GM18861 (cell line): ENCODE results near the gene GPRIN3.
"Not testable (repeated sequence)": the region's sequence is repeated elsewhere in the genome, so short reads cannot be mapped to it uniquely, and the experiment has no call there.

Experiments used
- ATAC-seq: cut with Tn5 transposase; IDR thresholded peaks from one replicate; pipeline ENCODE4 v1.9.1; 2021; ENCODE audit not compliant: unreplicated experiment

The GPRIN3 gene

DNA sequence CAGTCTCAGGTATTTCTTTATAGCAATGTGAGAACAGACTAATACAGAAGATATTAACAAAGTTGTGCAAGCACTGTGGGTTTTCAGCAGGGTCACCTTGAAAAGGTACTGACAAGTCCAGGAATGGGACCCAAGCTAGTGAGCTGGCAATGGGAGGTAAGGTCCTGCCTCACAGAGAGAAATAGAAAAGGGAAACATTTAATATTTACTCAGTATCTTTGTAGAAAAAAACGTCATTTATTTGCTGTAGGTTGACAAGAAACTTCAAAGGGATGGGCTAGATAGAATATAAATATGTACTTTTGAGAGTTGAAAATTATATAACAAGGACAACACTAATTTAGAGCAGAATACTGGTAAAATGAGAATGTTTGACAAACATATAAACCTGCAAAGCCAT is 89.0 kb downstream of the GPRIN3 start:
- ATAC-seq, result no peak

DNA sequence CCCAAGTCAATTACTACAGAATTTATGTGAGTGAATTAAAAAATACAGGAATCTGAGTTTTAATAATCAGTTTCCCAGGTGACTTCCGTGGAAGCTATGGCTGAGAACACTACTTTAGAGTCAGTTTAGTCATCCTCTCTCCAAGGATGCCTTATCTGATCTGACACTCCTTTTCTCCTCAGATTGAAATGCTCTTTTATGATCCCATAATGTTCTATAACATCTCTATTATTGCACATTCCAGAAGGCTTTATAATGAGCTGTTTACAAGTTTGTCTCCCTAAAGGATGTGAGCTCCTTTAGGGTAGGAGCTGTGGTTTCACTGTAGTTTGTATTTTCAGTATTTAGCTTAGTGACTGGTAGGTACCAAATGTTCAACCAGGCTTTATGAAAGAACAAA is 90.0 kb downstream of the GPRIN3 start:
- no peak for ATAC-seq

DNA sequence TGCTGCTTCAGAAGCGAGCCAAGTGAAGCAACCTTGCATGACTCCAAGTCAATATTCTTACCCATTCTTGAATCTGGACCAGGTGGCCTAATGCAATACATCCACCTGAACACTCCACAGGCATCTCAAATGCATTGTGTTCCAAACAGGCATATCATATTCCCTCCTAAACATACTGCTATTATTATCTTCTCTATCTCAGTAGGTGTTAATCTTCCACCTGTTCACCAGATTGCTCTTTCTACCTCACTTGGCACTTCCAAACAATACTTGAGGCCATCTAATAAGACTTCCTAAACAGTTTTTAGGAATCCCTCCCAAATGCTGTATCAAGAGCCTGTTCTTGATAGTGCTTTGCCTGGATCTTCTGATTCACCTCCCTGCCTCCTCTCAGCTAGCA is 90.7 kb downstream of the GPRIN3 start:
- no peak for ATAC-seq

DNA sequence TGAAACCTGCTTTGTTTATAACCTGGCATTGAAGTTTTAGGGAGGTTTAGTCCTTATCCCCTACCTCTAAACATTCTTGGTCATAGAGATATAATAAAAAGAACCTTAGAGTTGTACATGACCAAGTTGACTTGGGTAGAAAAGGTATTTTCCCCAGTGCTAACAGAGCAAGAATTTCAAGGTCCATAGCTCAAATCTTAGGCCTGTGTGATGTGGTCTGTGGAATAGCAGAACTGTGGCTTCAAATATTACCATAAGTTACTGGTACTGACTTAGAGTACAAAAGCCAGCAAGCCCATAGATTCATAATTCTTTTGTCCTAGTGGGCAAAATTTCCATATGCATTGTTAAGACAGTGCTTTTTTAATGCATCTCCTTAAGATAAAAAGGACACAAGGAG is 91.2 kb downstream of the GPRIN3 start:
- ATAC-seq, result no peak

DNA sequence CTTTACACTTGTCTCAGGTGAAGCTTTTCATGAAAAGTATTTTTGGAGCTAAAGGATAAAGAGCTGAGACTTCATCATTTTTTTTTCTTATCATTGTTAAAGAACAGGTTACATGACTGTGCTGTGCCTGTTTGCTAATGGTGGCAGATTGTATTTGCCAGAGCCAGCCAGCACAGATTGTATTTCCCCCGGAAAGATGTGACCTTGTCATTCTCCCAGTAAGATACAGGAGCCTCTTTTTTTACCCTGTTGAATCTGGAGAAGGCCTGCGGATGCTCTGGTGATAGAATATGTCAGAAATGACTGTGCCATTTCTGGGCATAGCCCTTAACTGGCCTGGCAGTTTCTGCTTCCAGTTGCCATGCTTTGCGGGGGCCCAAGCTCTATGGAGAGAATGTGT is 91.9 kb downstream of the GPRIN3 start:
- ATAC-seq, result no peak

DNA sequence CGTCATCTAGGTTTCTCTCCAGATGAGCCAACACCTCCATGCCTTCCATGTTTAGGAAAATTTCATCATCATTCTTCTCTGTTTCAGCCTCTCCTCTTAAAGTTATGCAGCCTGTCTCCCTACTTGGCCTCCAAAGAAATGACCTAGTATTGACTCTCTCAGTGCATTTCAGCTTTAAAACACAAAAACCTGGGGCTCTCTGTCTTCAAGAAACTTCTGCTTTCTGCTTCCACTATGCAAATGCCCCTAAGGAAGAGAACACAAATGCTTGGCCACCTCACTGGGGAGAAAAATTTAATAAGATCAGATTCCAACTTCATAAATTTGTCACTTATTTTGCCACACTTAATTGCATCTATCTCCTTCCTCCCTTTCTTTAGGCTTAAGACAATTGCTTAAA is 93.3 kb downstream of the GPRIN3 start:
- ATAC-seq, result no peak

DNA sequence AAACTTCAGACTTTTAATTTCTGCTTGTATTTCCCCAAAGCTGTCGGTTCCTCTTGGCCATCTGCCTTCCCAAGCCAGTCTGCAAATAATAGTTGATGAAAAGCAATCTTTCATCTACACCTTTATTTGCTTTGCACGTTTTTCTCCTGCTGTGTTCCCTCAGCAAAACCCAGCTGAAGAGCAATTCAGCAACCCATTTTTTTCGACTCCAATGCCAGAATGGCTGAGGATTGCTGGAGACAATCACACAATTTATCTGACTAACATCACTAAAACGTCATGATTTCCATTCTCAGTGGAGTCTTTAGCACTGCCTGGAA is 94.3 kb downstream of the GPRIN3 start:
- no peak for ATAC-seq

DNA sequence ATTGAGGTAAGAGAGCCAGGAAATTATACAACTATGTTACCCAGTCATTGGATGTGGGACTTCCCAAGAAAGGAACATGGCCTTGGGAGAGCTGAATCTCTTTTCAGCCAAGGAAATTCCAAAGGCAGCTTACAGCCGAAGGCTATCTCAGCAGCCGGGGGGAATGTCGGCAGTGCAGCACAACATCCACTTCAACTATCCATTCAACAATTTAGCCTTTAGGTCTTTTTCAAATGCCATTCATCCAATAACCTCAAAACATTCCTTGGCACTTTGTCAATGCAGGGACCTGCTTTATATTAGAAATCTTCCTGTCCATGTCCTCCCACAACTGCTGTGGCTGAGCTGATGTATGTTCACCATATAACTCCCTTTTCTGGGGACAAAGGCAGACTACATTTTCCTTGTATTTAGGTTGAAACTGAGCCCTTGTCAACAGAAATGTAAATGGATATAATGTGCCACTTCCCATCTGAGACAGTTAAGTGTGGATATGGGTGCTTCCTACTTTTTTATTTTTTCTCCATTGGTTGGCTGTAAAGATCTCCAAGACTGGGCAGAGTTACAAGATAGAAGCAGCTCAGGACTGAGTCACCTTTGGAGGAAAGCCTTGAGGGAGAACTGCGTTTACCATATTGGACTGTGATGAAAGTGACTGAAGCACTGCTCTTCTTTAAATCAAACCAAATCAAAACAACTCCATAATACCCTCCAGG is 94.8 kb downstream of the GPRIN3 start:
- no peak for ATAC-seq

DNA sequence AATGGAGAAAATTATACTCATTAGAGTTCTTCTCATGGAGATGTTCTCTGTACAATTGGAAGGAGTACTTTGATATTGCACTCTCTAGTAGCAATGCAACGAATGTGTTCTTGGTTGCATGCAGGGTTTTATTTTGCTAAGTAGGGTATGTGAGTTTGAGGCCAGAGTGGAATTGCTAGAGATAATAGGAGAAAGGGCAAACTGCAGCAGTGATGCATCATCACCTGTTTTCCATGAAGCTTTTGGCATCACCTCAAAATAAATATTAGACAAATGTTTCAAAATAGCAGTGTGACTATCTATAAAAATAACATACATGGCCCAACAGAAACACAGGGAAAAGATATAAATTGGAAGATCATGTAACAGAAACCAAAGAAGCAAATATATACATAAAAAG is 103.0 kb downstream of the GPRIN3 start:
- no peak for ATAC-seq

DNA sequence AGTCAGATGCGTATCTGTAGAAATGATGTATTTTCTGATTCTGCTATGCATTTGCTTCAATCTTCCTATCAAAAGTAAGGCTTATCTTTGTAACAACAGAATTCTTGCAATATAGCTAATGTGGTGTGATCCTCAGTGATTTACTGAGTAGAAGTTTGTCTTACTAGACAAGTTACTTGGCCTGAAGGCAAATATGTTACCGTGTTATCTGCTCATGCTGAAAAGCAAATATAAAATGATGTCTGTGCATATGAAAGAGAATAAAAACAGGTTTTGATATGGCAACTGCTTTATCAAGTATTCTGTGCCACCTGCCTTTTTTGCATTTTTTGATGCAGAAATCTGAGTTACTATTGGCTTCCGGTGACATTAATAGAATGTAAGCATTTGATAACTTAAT is 103.7 kb downstream of the GPRIN3 start:
- ATAC-seq, result no peak

DNA sequence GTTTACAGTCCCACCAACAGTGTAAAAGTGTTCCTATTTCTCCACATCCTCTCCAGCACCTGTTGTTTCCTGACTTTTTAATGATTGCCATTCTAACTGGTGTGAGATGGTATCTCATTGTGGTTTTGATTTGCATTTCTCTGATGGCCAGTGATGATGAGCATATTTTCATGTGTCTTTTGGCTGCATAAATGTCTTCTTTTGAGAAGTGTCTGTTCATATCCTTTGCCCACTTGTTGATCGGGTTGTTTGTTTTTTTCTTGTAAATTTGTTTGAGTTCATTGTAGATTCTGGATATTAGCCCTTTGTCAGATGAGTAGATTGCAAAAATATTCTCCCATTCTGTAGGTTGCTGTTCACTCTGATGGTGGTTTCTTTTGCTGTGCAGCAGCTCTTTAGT is 108.2 kb downstream of the GPRIN3 start:
- ATAC-seq, result not testable (repeated sequence)

DNA sequence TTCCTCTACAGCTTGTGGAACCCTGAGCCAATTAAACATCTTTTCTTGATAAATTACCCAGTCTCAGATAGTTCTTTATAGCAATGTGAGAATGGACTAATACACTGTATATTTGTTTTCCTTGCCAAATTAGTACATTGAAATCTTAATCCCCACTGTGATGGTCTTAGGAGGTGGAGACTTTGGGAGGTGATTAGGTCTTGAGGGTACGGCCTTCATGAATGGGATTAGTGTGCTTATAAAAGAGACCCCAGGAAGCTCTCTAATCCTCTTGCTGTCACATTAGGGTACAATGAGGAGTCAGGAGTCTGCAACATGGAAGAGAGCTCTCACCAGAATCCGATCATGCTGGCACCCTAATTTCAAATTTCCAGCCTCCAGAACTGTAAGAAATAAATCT is 109.7 kb downstream of the GPRIN3 start:
- ATAC-seq, result no peak

DNA sequence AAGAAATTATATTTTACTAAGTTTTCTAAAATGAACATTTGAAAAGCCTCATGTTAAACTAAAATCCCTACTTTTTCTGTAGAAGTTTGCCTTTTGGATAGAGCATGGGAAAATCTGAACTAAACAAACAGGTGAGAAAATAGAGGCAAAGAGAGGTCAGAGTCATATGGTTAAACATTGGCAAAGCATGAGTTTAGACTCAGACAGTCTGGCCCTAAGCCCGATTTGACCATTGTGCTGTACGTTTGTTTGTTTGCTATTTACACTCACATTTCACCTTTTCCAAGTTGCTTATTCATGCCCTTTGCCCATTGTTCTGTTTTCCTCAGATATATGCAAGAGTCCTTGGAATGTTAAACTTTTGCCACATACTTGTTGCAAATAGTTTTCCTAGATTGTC is 110.9 kb downstream of the GPRIN3 start:
- no peak for ATAC-seq

DNA sequence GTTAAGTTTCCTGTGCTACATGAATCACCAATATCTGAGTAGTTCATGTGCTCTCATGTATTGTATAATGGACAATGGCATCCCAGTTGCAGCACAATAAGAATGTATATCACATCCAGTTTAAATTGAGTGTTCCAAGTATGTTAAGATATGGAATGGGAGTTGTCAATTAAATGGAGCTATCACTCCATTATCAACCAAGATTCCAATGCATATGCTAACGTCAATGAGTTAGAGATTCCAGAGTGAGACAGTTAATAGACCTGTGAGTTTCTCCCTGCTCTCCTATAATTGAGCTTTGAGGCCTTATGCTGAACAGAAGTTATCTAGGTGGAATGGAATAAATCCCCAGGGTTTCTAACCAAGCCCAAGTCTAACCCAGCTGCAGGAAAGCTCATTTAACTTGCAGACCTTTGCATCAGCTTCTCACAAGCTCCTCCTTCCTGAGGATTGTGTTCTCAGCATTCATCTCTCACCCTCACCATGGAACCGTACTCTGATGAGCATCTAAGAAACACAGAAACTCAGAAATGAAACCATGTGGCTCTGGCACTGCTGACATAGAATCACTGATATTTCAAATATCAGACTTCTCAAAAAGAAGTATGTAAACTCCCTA is 111.4 kb downstream of the GPRIN3 start:
- ATAC-seq, result no peak

DNA sequence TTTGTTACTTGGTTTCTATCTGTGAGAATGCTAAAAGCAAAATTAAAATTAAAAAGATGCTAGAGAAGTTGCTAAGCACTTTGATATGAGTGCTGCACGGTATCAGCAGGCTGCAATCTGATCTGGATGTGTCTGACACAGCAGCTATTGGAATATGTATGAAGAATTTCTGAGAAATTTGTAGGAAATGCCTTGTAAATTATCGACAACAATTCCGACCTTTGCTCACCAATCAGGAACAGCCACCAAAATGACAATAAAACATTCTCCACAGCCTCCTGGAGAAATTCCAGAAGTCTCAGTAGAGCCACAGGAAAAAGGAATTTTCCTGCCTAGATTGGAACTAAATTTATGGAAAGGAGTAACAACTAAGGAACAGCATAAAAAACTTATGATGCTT is 113.8 kb downstream of the GPRIN3 start:
- ATAC-seq, result no peak
